ENCODE measurements around the gene SNRK.
"Not testable (repeated sequence)": the region's sequence is repeated elsewhere in the genome, so short reads cannot be mapped to it uniquely, and the experiment has no call there.

- TF ChIP-seq, protein P1, sequence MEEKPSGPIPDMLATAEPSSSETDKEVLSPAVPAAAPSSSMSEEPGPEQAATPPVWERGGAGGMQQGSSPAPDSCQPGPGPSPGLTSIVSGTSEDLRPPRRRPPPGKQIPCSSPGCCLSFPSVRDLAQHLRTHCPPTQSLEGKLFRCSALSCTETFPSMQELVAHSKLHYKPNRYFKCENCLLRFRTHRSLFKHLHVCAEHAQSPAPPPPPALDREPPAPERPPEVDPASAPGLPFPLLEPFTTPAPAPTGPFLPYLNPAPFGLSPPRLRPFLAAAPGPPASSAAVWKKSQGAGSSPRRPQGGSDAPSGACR (CRISPR knock-in tag; IDR thresholded peaks at IDR 0.05), result not testable (repeated sequence)
- TF ChIP-seq ARNT (IDR thresholded peaks at IDR 0.05); GPN1 (CRISPR knock-in tag; IDR thresholded peaks at IDR 0.05; ENCODE audit: borderline replicate concordance): not testable (repeated sequence)
- TF ChIP-seq, protein P2, sequence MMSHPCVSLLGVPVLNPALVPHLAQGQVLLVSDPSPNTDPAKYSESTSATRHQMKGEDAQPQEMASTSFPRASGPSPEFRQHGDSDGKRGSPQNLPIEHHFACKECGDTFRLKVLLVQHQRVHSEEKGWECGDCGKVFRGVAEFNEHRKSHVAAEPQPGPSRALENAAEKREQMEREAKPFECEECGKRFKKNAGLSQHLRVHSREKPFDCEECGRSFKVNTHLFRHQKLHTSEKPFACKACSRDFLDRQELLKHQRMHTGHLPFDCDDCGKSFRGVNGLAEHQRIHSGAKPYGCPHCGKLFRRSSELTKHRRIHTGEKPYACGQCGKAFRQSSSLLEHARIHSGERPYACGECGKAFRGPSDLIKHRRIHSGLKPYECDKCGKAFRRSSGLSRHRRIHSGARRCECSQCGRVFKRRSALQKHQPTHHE (CRISPR knock-in tag; IDR thresholded peaks at IDR 0.05; ENCODE audit: borderline replicate concordance), result not testable (repeated sequence)
Observed at GRCh38 chr3:43356033-43356432, 69.7 kb downstream of the SNRK start.

All from HepG2 (cell line).